Sigmoid colon (tissue), 7 donors: ENCODE results near the gene SLC26A3. TPM values are rescaled to one million over a fixed set of nuclear protein-coding genes. Genes with fewer than 3 reads are reported as not detected.

Experiments
- DNase-seq: peaks from one replicate; pipeline ENCODE4 v3.0.0-alpha.2; 2019
- H3K27ac ChIP-seq, 4 donors: fragments of 200-600 bp; sonication (generic); one replicate each; pipeline ENCODE4 v1.5.1; 2016 to 2019; ENCODE audit warnings: mild to moderate bottlenecking in 1 of 4
- H3K27me3 ChIP-seq, 3 donors: fragments of 200-600 bp; sonication (generic); one replicate each; pipeline ENCODE4 v1.5.1; 2019; ENCODE audit warnings: mild to moderate bottlenecking in 1 of 3
- H3K36me3 ChIP-seq, 4 donors: fragments of 200-600 bp; sonication (generic); one replicate each; pipeline ENCODE4 v1.5.1; 2016 to 2019
- H3K4me1 ChIP-seq, 4 donors: fragments of 200-600 bp; sonication (generic); one replicate each; pipeline ENCODE4 v1.5.1; 2017 to 2019
- H3K4me3 ChIP-seq, 4 donors: fragments of 200-600 bp; sonication (generic); one replicate each; pipeline ENCODE4 v1.5.1; 2017 to 2019; ENCODE audit warnings: mild to moderate bottlenecking in 2 of 4, moderate library complexity in 1 of 4
- H3K9me3 ChIP-seq, 4 donors: fragments of 200-600 bp in 3 of 4; sonication (generic) in 3 of 4; one replicate each; pipeline versions ENCODE4 v1.5.1 to v1.6.1; 2013 to 2019
- EP300 ChIP-seq, 4 donors: sonication (generic); formaldehyde crosslinking; IDR thresholded peaks; one replicate each; pipeline ENCODE4 v1.6.1; 2017; ENCODE audit warnings: antibody characterized with exemption in 4 of 4
- POLR2A ChIP-seq, 2 donors: fragments of 450-650 bp; IDR thresholded peaks; one replicate each; pipeline ENCODE4 v1.6.1; 2016; ENCODE audit warnings: antibody characterized with exemption in 2 of 2, mild to moderate bottlenecking in 2 of 2, moderate library complexity in 2 of 2
- POLR2AphosphoS5 ChIP-seq, 4 donors: sonication (generic); formaldehyde crosslinking; IDR thresholded peaks; one replicate each; pipeline ENCODE4 v1.6.1; 2017; ENCODE audit warnings: antibody characterized with exemption in 4 of 4
- WGBS, 2 donors: extraction: QIAGEN DNeasy Blood & Tissue Kit; methylation state at CpG; one replicate each; pipeline ENCODE4 v1.1.7; 2013; 5-methylcytosine and 5-hydroxymethylcytosine counted together
- intact Hi-C: fragments of 100-400 bp; cut with DNase I; formaldehyde crosslinking; loops from one replicate; pipeline ENCODE4 v1.15.1; 2023
- polyA plus RNA-seq, 3 donors: library from polyadenylated mRNA; stranded (reverse); fragments of 200-250 nt; gene quantifications; one replicate each; pipeline ENCODE4 v1.2.3, GENCODE V29; 2013
- total RNA-seq, 4 donors: library from RNA; depleted of rRNA; stranded (reverse); fragments of >200 nt; gene quantifications; one replicate each; pipeline ENCODE4 v1.1.0, GENCODE V29; 2016
- TF ChIP-seq, protein P1 (sequence below), 4 experiments: fragments of 450-650 bp in 3 of 4; fragments of 200-600 bp in 1 of 4; IDR thresholded peaks; one replicate each; pipeline ENCODE4 v1.5.1; 2016 to 2019; ENCODE audit warnings: antibody characterized with exemption in 4 of 4, mild to moderate bottlenecking in 3 of 4, moderate library complexity in 2 of 4
- donor health status: healthy with polysubstance abuse.
- donor health status: Bipolar disorder and iron deficiency.
- donor health status: healthy.

Gene SLC26A3
- total and polyA plus RNA-seq, 7 donors: 4.8 to 1,079 (median 12.0) TPM

- no peak for TF ChIP-seq EP300 (IDR thresholded peaks at IDR 0.05)
- TF ChIP-seq POLR2A (IDR thresholded peaks at IDR 0.05): no peak
- TF ChIP-seq, protein P1, sequence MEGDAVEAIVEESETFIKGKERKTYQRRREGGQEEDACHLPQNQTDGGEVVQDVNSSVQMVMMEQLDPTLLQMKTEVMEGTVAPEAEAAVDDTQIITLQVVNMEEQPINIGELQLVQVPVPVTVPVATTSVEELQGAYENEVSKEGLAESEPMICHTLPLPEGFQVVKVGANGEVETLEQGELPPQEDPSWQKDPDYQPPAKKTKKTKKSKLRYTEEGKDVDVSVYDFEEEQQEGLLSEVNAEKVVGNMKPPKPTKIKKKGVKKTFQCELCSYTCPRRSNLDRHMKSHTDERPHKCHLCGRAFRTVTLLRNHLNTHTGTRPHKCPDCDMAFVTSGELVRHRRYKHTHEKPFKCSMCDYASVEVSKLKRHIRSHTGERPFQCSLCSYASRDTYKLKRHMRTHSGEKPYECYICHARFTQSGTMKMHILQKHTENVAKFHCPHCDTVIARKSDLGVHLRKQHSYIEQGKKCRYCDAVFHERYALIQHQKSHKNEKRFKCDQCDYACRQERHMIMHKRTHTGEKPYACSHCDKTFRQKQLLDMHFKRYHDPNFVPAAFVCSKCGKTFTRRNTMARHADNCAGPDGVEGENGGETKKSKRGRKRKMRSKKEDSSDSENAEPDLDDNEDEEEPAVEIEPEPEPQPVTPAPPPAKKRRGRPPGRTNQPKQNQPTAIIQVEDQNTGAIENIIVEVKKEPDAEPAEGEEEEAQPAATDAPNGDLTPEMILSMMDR (IDR thresholded peaks at IDR 0.05): no peak
- no peak for TF ChIP-seq POLR2AphosphoS5 (IDR thresholded peaks at IDR 0.05)
- intact Hi-C loops: no loop called here
- H3K36me3 ChIP-seq: no peaks in the 10 kb centered on the region
- DNase-seq: no peak
- H3K4me3 ChIP-seq: no peak overlapping the region
- H3K4me1 ChIP-seq: peaks cover 0 to 31% (median 21%) of the 10 kb centered on the region in 4 donors
- H3K27ac ChIP-seq: peak overlapping the region; percentile 79 to 83 (median 82)
- 84 to 86% methylated on average over 3 of the region's 3 CpGs for WGBS, 2 donors
- no peaks in the 10 kb centered on the region for H3K9me3 ChIP-seq
- no peaks in the 10 kb centered on the region for H3K27me3 ChIP-seq
These were observed 10.5 kb upstream of the SLC26A3 start for GRCh38 chr7:107813524-107813923.

- no peaks in the 10 kb centered on the region for H3K9me3 ChIP-seq
These were observed 8.9 kb upstream of the SLC26A3 start for GRCh38 chr7:107811934-107812333.

GRCh38 chr7:107810626-107811025, 7.6 kb upstream of the SLC26A3 start:
- no peak for TF ChIP-seq EP300 (IDR thresholded peaks at IDR 0.05)
- TF ChIP-seq, protein P1 (IDR thresholded peaks at IDR 0.05): no peak
- TF ChIP-seq POLR2A (IDR thresholded peaks at IDR 0.05): no peak
- no peak for TF ChIP-seq POLR2AphosphoS5 (IDR thresholded peaks at IDR 0.05)
- no peaks in the 10 kb centered on the region for H3K9me3 ChIP-seq
- intact Hi-C loops: no loop called here
- H3K36me3 ChIP-seq: no peaks in the 10 kb centered on the region
- H3K4me1 ChIP-seq: peaks cover 0 to 27% (median 17%) of the 10 kb centered on the region in 4 donors
- WGBS, 2 donors: 87 to 94% methylated on average over 3 of the region's 3 CpGs
- peak overlapping the region; percentile 79 to 83 (median 82) for H3K27ac ChIP-seq
- no peaks in the 10 kb centered on the region for H3K27me3 ChIP-seq
- DNase-seq: no peak
- no peak overlapping the region for H3K4me3 ChIP-seq

More at GRCh38 chr7:107811934-107812333, 8.9 kb upstream of the SLC26A3 start:
- intact Hi-C loops: no loop called here
- H3K4me1 ChIP-seq: peaks cover 0 to 31% (median 21%) of the 10 kb centered on the region in 4 donors
- WGBS, 2 donors: 88 to 93% methylated on average over 5 of the region's 5 CpGs
- peak; percentile 62 for DNase-seq
- H3K4me3 ChIP-seq: no peak overlapping the region
- H3K36me3 ChIP-seq: no peaks in the 10 kb centered on the region
- H3K27ac ChIP-seq: peak overlapping the region; percentile 79 to 83 (median 82)
- H3K27me3 ChIP-seq: no peaks in the 10 kb centered on the region
- TF ChIP-seq EP300 (IDR thresholded peaks at IDR 0.05): peak; percentile 90 to 99 (median 97)
- peak; percentile 86 to 95 (median 93) for TF ChIP-seq POLR2AphosphoS5 (IDR thresholded peaks at IDR 0.05)
- TF ChIP-seq POLR2A (IDR thresholded peaks at IDR 0.05): no peak

DNA sequence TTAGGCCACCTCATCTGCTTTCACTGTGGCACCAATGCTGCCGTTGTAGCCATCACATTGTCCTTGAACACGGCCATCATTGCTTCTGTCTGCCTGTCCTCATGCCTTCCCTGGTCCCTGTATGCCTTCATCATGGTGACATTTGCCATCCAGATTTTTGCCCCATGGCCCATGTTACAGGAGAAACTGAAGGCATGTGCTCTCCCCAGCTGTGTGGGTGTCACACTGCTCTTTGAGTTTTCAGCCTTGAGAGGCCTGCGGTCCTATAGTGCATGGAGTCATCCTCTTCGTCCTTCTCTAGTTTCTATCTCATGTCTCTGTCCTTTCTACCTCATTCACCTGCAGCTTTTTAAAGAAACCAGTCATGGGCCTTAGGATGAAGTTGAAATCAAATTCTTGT, 6.2 kb upstream of the SLC26A3 start:
- H3K9me3 ChIP-seq: no peaks in the 10 kb centered on the region
- H3K27ac ChIP-seq: no peak overlapping the region
- H3K36me3 ChIP-seq: no peaks in the 10 kb centered on the region
- TF ChIP-seq EP300 (IDR thresholded peaks at IDR 0.05): no peak
- TF ChIP-seq, protein P1 (IDR thresholded peaks at IDR 0.05): no peak
- TF ChIP-seq POLR2AphosphoS5 (IDR thresholded peaks at IDR 0.05): no peak
- TF ChIP-seq POLR2A (IDR thresholded peaks at IDR 0.05): no peak
- intact Hi-C loops: no loop called here
- no peaks in the 10 kb centered on the region for H3K27me3 ChIP-seq
- 93 to 96% methylated on average over 4 of the region's 4 CpGs for WGBS, 2 donors
- no peak overlapping the region for H3K4me3 ChIP-seq
- no peak for DNase-seq
- peaks cover 0 to 22% (median 14%) of the 10 kb centered on the region in 4 donors for H3K4me1 ChIP-seq

GRCh38 chr7:107799647-107800264, 3.3 kb downstream of the SLC26A3 start:
- Histone ChIP-seq H3K27me3 (no peaks in the 10 kb centered on the region), H3K27ac (peak overlapping the region; percentile 72 to 83 (median 80)), H3K4me1 (peaks cover 0 to 39% (median 27%) of the 10 kb centered on the region in 4 donors), H3K4me3 (no peak overlapping the region), H3K9me3 (no peaks in the 10 kb centered on the region), H3K36me3 (no peaks in the 10 kb centered on the region)
- intact Hi-C loops: no loop called here
- 11 to 30% methylated on average over 6 of the region's 6 CpGs for WGBS, 2 donors
- TF ChIP-seq EP300 (IDR thresholded peaks at IDR 0.05) (peak; percentile 50 to 83 (median 64)), POLR2A (IDR thresholded peaks at IDR 0.05) (no peak), POLR2AphosphoS5 (IDR thresholded peaks at IDR 0.05) (peak; percentile 84 to 93 (median 90))
- TF ChIP-seq, protein P1 (IDR thresholded peaks at IDR 0.05): no peak
- no peak for DNase-seq
